ENCODE data around the gene COL23A1. TPM values are rescaled to one million over a fixed set of nuclear protein-coding genes. Genes with fewer than 3 reads are reported as not detected.

COL23A1 gene
- total and polyA plus RNA-seq, 2 of the 8 experiments (the other 6 are each of a cell fraction or from before 2014, with no cell fraction given), result 3.1 to 4.7 TPM

GRCh38 chr5:178196986-178197385 lies 393.2 kb downstream of the COL23A1 start:
- H3K56ac ChIP-seq (replicated peaks; ENCODE audit: insufficient read length, low read depth, low read length), result no peak overlapping the region
- no peak overlapping the region for H3K23ac ChIP-seq (ENCODE audit: insufficient read length)
- no peak overlapping the region for H2BK20ac ChIP-seq (ENCODE audit: low read length)
- no peak overlapping the region for H3K18ac ChIP-seq (ENCODE audit: extremely low read depth, low read length)
- no peak overlapping the region for H3K4ac ChIP-seq (replicated peaks; ENCODE audit: insufficient read length, low read depth, low read length)
- H2AFZ ChIP-seq (ENCODE audit: low read length), result no peak overlapping the region
- WGBS, 2 experiments (ENCODE audit: extremely low coverage in 1 of 2, insufficient coverage in 1 of 2, insufficient read length in 1 of 2, insufficient replicate concordance in 2 of 2, low coverage in 1 of 2, low lambda C conversion rate in 2 of 2, missing lambda C conversion rate in 1 of 2), result 84% methylated on average over 8 of the region's 8 CpGs; no CpG with 5 or more reads in 1 of the 2 experiments
- no peaks in the 10 kb centered on the region for H3K36me3 ChIP-seq (ENCODE audit: control insufficient read depth in 2 of 4, insufficient read depth in 4 of 4, low read length in 3 of 4)
- ChIA-PET POLR2A (ENCODE audit: partially characterized antibody) (interaction anchor here (31.3 to 38.5 kb wide), 2 partner anchors 6 to 13 kb away, joined by 985 read pairs; partner anchors contain the start of genes GMCL2 and HNRNPAB), CTCF (ENCODE audit: partially characterized antibody) (interaction anchor here (0.9 to 3.7 kb wide), 18 partner anchors 8 to 119 kb away, joined by 3 to 54 read pairs (median 5); no protein-coding TSS in a partner anchor)
- H3K4me2 ChIP-seq (ENCODE audit: insufficient read depth in 1 of 2, low read depth in 2 of 2, low read length in 2 of 2), result no peak overlapping the region
- no peak overlapping the region for H4K5ac ChIP-seq (ENCODE audit: insufficient read length, low read depth, low read length)
- H3K79me2 ChIP-seq (ENCODE audit: control insufficient read depth in 1 of 2, insufficient read depth in 2 of 2, low read length in 2 of 2), result no peaks in the 10 kb centered on the region
- no peaks in the 10 kb centered on the region; a peak in 1 of 7 replicates for H3K27me3 ChIP-seq (replicated peaks in 1 of 4; ENCODE audit: control insufficient read depth in 3 of 4, extremely low read depth in 1 of 4, insufficient read depth in 3 of 4, low read length in 3 of 4)
- no peaks in the 10 kb centered on the region for H3K79me1 ChIP-seq (ENCODE audit: low read depth, low read length)
- FAIRE-seq (no peak), DNase-seq (ENCODE audit: low read depth in 1 of 2, low spot score in 2 of 2) (peak in 1 of 2 experiments; percentile 67)
- H2AK5ac ChIP-seq (ENCODE audit: low read depth, low read length), result no peak overlapping the region
- no peak overlapping the region for H3K4me3 ChIP-seq (ENCODE audit: extremely low read depth in 1 of 4, insufficient read depth in 2 of 4, low read depth in 3 of 4, low read length in 4 of 4)
- no peaks in the 10 kb centered on the region for H4K20me1 ChIP-seq (replicated peaks in 1 of 2; ENCODE audit: control insufficient read depth in 1 of 2, insufficient read depth in 2 of 2, low read length in 2 of 2)
- no peak overlapping the region for H2BK120ac ChIP-seq (replicated peaks; ENCODE audit: low read depth, low read length)
- H3K14ac ChIP-seq (ENCODE audit: insufficient read length), result no peak overlapping the region
- no peak overlapping the region for H3K27ac ChIP-seq (ENCODE audit: low read depth, low read length)
- H2BK12ac ChIP-seq (ENCODE audit: low read depth, low read length), result no peak overlapping the region
- H2BK5ac ChIP-seq (ENCODE audit: low read depth, low read length), result no peak overlapping the region
- H4K8ac ChIP-seq (ENCODE audit: extremely low read depth, insufficient read depth, low read length), result no peak overlapping the region
- no peak overlapping the region for H2BK15ac ChIP-seq (ENCODE audit: low read length)
- H4K91ac ChIP-seq (replicated peaks; ENCODE audit: insufficient read length, low read length), result no peak overlapping the region
- H3K4me1 ChIP-seq (replicated peaks in 1 of 4; ENCODE audit: control insufficient read depth in 3 of 4, insufficient read depth in 4 of 4, low read length in 3 of 4), result peaks cover 0 to 10% (median 3%) of the 10 kb centered on the region in 4 experiments; a peak in 3 of 7 replicates
- peaks cover 0 to 4% of the 10 kb centered on the region in 2 experiments; a peak in 2 of 4 replicates for H3K9me3 ChIP-seq (ENCODE audit: insufficient read depth in 2 of 2, low read depth in 1 of 2, low read length in 1 of 2)
- H3K23me2 ChIP-seq (ENCODE audit: low read depth, low read length), result no peaks in the 10 kb centered on the region
- H3K9ac ChIP-seq (replicated peaks in 1 of 4; ENCODE audit: extremely low read depth in 1 of 4, low read depth in 3 of 4, low read length in 3 of 4), result no peak overlapping the region
- peak; percentile 15 to 53; a peak in 3 of 4 replicates for TF ChIP-seq RAD21 (IDR thresholded peaks at IDR 0.05 in 1 of 2, conservative IDR thresholded peaks at IDR 0.05 in 1 of 2; ENCODE audit: low read depth in 2 of 2, low read length in 2 of 2)

All from H1 (cell line).